H9 (cell line): Measurements from ENCODE around the gene HCN4. TPM values are rescaled to one million over a fixed set of nuclear protein-coding genes. Genes with fewer than 3 reads are reported as not detected.

Source experiments
- DNase-seq: peaks from one replicate; pipeline ENCODE4 v3.0.0-alpha.2; 2017
- H2AFZ ChIP-seq: one replicate; pipeline ENCODE4 v1.6.1; 2013; ENCODE audit warnings: mild to moderate bottlenecking, low read length, control low read depth, moderate library complexity
- H2AK5ac ChIP-seq: 2 replicates; pipeline ENCODE4 v1.6.1; 2013; ENCODE audit warnings: low read length, control low read depth, mixed read lengths; ENCODE audit not compliant: insufficient read length
- H2BK120ac ChIP-seq: one replicate; pipeline ENCODE4 v1.6.1; 2013; ENCODE audit warnings: low read depth, mild to moderate bottlenecking, low read length, control low read depth, inconsistent platforms; ENCODE audit not compliant: poor library complexity, severe bottlenecking
- H2BK12ac ChIP-seq: 2 replicates; pipeline ENCODE4 v1.6.1; 2013; ENCODE audit warnings: low read length, control low read depth, mixed read lengths, low read depth; ENCODE audit not compliant: insufficient read length
- H2BK15ac ChIP-seq: 2 replicates; pipeline ENCODE4 v1.6.1; 2013; ENCODE audit warnings: low read depth, low read length, control low read depth
- H2BK20ac ChIP-seq: one replicate; pipeline ENCODE4 v1.6.1; 2013; ENCODE audit warnings: low read depth, mild to moderate bottlenecking, low read length, control low read depth, inconsistent platforms; ENCODE audit not compliant: poor library complexity, severe bottlenecking
- H2BK5ac ChIP-seq: 2 replicates; pipeline ENCODE4 v1.6.1; 2013; ENCODE audit warnings: low read length, control low read depth, mixed read lengths; ENCODE audit not compliant: insufficient read length
- H3K14ac ChIP-seq: 2 replicates; pipeline ENCODE4 v1.6.1; 2013; ENCODE audit warnings: low read length, control low read depth; ENCODE audit not compliant: insufficient read depth
- H3K18ac ChIP-seq: 2 replicates; pipeline ENCODE4 v1.6.1; 2013; ENCODE audit warnings: low read depth, mild to moderate bottlenecking, mixed read lengths, low read length, control low read depth; ENCODE audit not compliant: insufficient read length
- H3K23ac ChIP-seq: 2 replicates; pipeline ENCODE4 v1.6.1; 2013; ENCODE audit warnings: low read length, control low read depth, mixed read lengths, low read depth; ENCODE audit not compliant: insufficient read length
- H3K23me2 ChIP-seq: 2 replicates; pipeline ENCODE4 v1.6.1; 2013; ENCODE audit warnings: low read depth, mild to moderate bottlenecking, mixed read lengths, low read length, control low read depth; ENCODE audit not compliant: insufficient read length, poor library complexity, severe bottlenecking
- H3K27ac ChIP-seq: 2 replicates; pipeline ENCODE4 v1.5.1; 2013; ENCODE audit warnings: low read length, control low read depth, mixed read lengths, low read depth; ENCODE audit not compliant: insufficient read length
- H3K27me3 ChIP-seq: 2 replicates; pipeline ENCODE4 v1.6.1; 2013; ENCODE audit warnings: low read length, control low read depth, inconsistent platforms; ENCODE audit not compliant: insufficient read depth
- H3K4ac ChIP-seq: 2 replicates; pipeline ENCODE4 v1.6.1; 2013; ENCODE audit warnings: low read depth, mild to moderate bottlenecking, control low read depth, inconsistent platforms, low read length, moderate library complexity
- H3K4me1 ChIP-seq: 2 replicates; pipeline ENCODE4 v1.6.1; 2013; ENCODE audit warnings: low read length, control low read depth, inconsistent platforms; ENCODE audit not compliant: insufficient read depth
- H3K4me2 ChIP-seq: 2 replicates; pipeline ENCODE4 v1.6.1; 2013; ENCODE audit warnings: low read length, control low read depth, mixed read lengths; ENCODE audit not compliant: insufficient read length, insufficient read depth
- H3K56ac ChIP-seq: 2 replicates; pipeline ENCODE4 v1.6.1; 2013; ENCODE audit warnings: low read depth, mild to moderate bottlenecking, mixed read lengths, low read length, control low read depth; ENCODE audit not compliant: insufficient read length
- H3K79me1 ChIP-seq: 2 replicates; pipeline ENCODE4 v1.6.1; 2013; ENCODE audit warnings: low read depth, mild to moderate bottlenecking, moderate library complexity, low read length, control low read depth, inconsistent platforms; ENCODE audit not compliant: insufficient read depth, poor library complexity, severe bottlenecking
- H3K79me2 ChIP-seq: 2 replicates; pipeline ENCODE4 v1.6.1; 2013; ENCODE audit warnings: low read length, control low read depth, inconsistent platforms; ENCODE audit not compliant: insufficient read depth
- H3K9ac ChIP-seq: 2 replicates; pipeline ENCODE4 v1.6.1; 2013; ENCODE audit warnings: low read length, control low read depth, mixed read lengths; ENCODE audit not compliant: insufficient read length; ENCODE audit errors: extremely low read depth
- H3K9me3 ChIP-seq: one replicate; pipeline ENCODE4 v1.6.1; 2013; ENCODE audit warnings: low read depth, low read length, inconsistent platforms; ENCODE audit not compliant: control insufficient read depth
- H3T11ph ChIP-seq: one replicate; pipeline ENCODE4 v1.6.1; 2013; ENCODE audit warnings: mild to moderate bottlenecking, low read length, control low read depth, inconsistent platforms
- H4K20me1 ChIP-seq: one replicate; pipeline ENCODE4 v1.6.1; 2013; ENCODE audit not compliant: control insufficient read depth, insufficient read length, insufficient read depth
- H4K5ac ChIP-seq: 2 replicates; pipeline ENCODE4 v1.6.1; 2013; ENCODE audit warnings: low read depth, mild to moderate bottlenecking, mixed read lengths, low read length, control low read depth; ENCODE audit not compliant: insufficient read length
- H4K8ac ChIP-seq: replicated peaks from 2 replicates; pipeline ENCODE4 v1.6.1; 2013; ENCODE audit warnings: low read length, control low read depth, mixed read lengths, low read depth; ENCODE audit not compliant: insufficient read length
- H4K91ac ChIP-seq: 2 replicates; pipeline ENCODE4 v1.6.1; 2013; ENCODE audit warnings: low read depth, mild to moderate bottlenecking, moderate library complexity, mixed read lengths, low read length, control low read depth; ENCODE audit not compliant: insufficient read length
- H3K27ac Mint-ChIP-seq, 3 experiments: 2 replicates in 2 of 3; 3 replicates in 1 of 3; pipeline ENCODE4 v1.8.0; 2020 to 2021; ENCODE audit warnings: mixed read lengths in 3 of 3, mild to moderate bottlenecking in 1 of 3, moderate library complexity in 1 of 3
- H3K27me3 Mint-ChIP-seq: 2 replicates; pipeline ENCODE4 v1.8.0; 2021; ENCODE audit warnings: low read depth, mild to moderate bottlenecking, moderate library complexity, mixed read lengths
- H3K36me3 Mint-ChIP-seq, 3 experiments: 2 replicates in 2 of 3; 3 replicates in 1 of 3; pipeline ENCODE4 v1.8.0; 2020 to 2021; ENCODE audit warnings: low read depth in 3 of 3, mixed read lengths in 3 of 3; ENCODE audit not compliant: insufficient read depth in 1 of 3
- H3K4me1 Mint-ChIP-seq, 2 experiments: 2 replicates each; pipeline ENCODE4 v1.8.0; 2020; ENCODE audit warnings: mixed read lengths in 2 of 2
- H3K4me3 Mint-ChIP-seq, 2 experiments: 2 replicates in 1 of 2; 3 replicates in 1 of 2; pipeline ENCODE4 v1.8.0; 2020 to 2021; ENCODE audit warnings: mild to moderate bottlenecking in 2 of 2, mixed read lengths in 2 of 2, moderate library complexity in 1 of 2
- H3K9me3 Mint-ChIP-seq, 2 experiments: 2 replicates in 1 of 2; 3 replicates in 1 of 2; pipeline ENCODE4 v1.8.0; 2020; ENCODE audit warnings: mild to moderate bottlenecking in 2 of 2, mixed read lengths in 2 of 2, moderate library complexity in 1 of 2
- WGBS: extraction: QIAGEN DNeasy Blood & Tissue Kit; methylation state at CpG from one replicate; pipeline ENCODE4 v1.1.7; 2013; ENCODE audit warnings: missing lambda C conversion rate, low lambda C conversion rate, mixed read lengths; ENCODE audit not compliant: insufficient read length; ENCODE audit errors: extremely low coverage; 5-methylcytosine and 5-hydroxymethylcytosine counted together
- total RNA-seq: library from RNA; stranded (reverse); gene quantifications from 2 replicates; pipeline ENCODE4 v1.2.1, GENCODE V29; 2021
- TF ChIP-seq, protein P1 (sequence below): fragments of 200-600 bp; sonication (generic); conservative IDR thresholded peaks from 3 replicates; pipeline ENCODE4 v1.8.0; 2021; ENCODE audit warnings: antibody characterized with exemption, mild to moderate bottlenecking

Gene HCN4
- total RNA-seq, 1 experiment from 2014 or later, result 10.5 TPM

DNA sequence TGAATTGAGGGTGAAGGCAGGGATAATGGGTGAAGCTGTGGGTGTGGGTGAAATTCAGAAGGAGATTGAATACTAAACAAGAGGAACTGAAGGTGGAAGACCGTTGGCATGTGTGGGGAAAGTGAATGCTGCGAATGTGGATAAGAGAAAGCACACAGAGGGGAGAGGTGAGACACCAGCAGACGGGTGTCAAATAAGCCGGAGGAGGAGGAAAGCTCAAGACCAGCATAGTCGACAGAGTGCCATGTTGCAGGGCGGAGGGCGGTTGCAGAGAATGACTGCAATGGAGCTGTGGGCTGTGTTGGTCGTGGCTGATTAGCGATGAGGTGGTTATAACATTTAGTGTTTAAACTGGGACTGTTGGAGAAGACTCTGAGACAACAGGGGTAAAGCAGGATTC is 16.4 kb upstream of the HCN4 start:
- Histone ChIP-seq H2BK120ac (no peak overlapping the region), H4K20me1 (no peaks in the 10 kb centered on the region), H3K23me2 (no peaks in the 10 kb centered on the region), H3K4me2 (no peak overlapping the region), H4K91ac (no peak overlapping the region), H3K56ac (no peak overlapping the region), H2BK15ac (no peak overlapping the region), H3K4ac (no peak overlapping the region), H2BK12ac (no peak overlapping the region), H3K79me2 (no peaks in the 10 kb centered on the region), H3K79me1 (no peaks in the 10 kb centered on the region), H3T11ph (no peak overlapping the region), H3K4me1 (peaks cover 16% of the 10 kb centered on the region; the same call in 1 of the 2 replicates), H4K8ac (no peak overlapping the region), H2BK20ac (no peak overlapping the region), H3K18ac (no peak overlapping the region), H3K27ac (no peak overlapping the region), H3K27me3 (no peaks in the 10 kb centered on the region), H3K9ac (no peak overlapping the region), H3K14ac (no peak overlapping the region), H3K9me3 (no peaks in the 10 kb centered on the region), H2AFZ (no peak overlapping the region), H2BK5ac (no peak overlapping the region), H4K5ac (no peak overlapping the region), H2AK5ac (no peak overlapping the region), H3K23ac (no peak overlapping the region)
- no peak for DNase-seq
- TF ChIP-seq, protein P1, sequence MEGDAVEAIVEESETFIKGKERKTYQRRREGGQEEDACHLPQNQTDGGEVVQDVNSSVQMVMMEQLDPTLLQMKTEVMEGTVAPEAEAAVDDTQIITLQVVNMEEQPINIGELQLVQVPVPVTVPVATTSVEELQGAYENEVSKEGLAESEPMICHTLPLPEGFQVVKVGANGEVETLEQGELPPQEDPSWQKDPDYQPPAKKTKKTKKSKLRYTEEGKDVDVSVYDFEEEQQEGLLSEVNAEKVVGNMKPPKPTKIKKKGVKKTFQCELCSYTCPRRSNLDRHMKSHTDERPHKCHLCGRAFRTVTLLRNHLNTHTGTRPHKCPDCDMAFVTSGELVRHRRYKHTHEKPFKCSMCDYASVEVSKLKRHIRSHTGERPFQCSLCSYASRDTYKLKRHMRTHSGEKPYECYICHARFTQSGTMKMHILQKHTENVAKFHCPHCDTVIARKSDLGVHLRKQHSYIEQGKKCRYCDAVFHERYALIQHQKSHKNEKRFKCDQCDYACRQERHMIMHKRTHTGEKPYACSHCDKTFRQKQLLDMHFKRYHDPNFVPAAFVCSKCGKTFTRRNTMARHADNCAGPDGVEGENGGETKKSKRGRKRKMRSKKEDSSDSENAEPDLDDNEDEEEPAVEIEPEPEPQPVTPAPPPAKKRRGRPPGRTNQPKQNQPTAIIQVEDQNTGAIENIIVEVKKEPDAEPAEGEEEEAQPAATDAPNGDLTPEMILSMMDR, result no peak
- peaks cover 4 to 24% (median 9%) of the 10 kb centered on the region in 3 experiments; a peak in 6 of 7 replicates for H3K36me3 Mint-ChIP-seq
- no peak overlapping the region; a peak in 1 of 7 replicates for H3K27ac Mint-ChIP-seq
- H3K9me3 Mint-ChIP-seq, result peaks cover 15 to 20% of the 10 kb centered on the region in 2 experiments
- WGBS, result no CpG with 5 or more reads among the region's 9 CpGs
- no peak overlapping the region for H3K4me3 Mint-ChIP-seq
- H3K4me1 Mint-ChIP-seq, result peaks cover 45 to 48% of the 10 kb centered on the region in 2 experiments
- peaks cover 20% of the 10 kb centered on the region for H3K27me3 Mint-ChIP-seq
